Endothelial cell (in vitro differentiated cells): Measurements from ENCODE around the gene ABHD3. TPM values are rescaled to one million over a fixed set of nuclear protein-coding genes. Genes with fewer than 3 reads are reported as not detected.

ENCODE experiments used
- DNase-seq: peaks from one replicate; pipeline ENCODE4 v3.0.0; 2021; ENCODE audit warnings: low spot score
- H3K27ac Mint-ChIP-seq: one replicate; pipeline ENCODE4 v1.8.0; 2021; ENCODE audit warnings: mixed read lengths, inconsistent platforms; ENCODE audit not compliant: unreplicated experiment
- H3K27me3 Mint-ChIP-seq: one replicate; pipeline ENCODE4 v1.8.0; 2021; ENCODE audit warnings: mild to moderate bottlenecking, moderate library complexity, mixed read lengths, inconsistent platforms; ENCODE audit not compliant: unreplicated experiment
- H3K36me3 Mint-ChIP-seq: one replicate; pipeline ENCODE4 v1.8.0; 2021; ENCODE audit warnings: mild to moderate bottlenecking, low read depth, mixed read lengths, inconsistent platforms; ENCODE audit not compliant: unreplicated experiment
- H3K4me1 Mint-ChIP-seq: one replicate; pipeline ENCODE4 v1.8.0; 2021; ENCODE audit warnings: mild to moderate bottlenecking, mixed read lengths, inconsistent platforms; ENCODE audit not compliant: unreplicated experiment
- H3K4me3 Mint-ChIP-seq: one replicate; pipeline ENCODE4 v1.8.0; 2021; ENCODE audit warnings: mild to moderate bottlenecking, mixed read lengths, inconsistent platforms; ENCODE audit not compliant: unreplicated experiment
- H3K9me3 Mint-ChIP-seq: one replicate; pipeline ENCODE4 v1.8.0; 2021; ENCODE audit warnings: mixed read lengths, inconsistent platforms; ENCODE audit not compliant: unreplicated experiment
- total RNA-seq: library from RNA; stranded (reverse); fragmentation: NEBNext Ultra II Directional; extraction: Animal tissue kit (Norgen Biotek cat#: 25700); gene quantifications from one replicate; pipeline ENCODE4 v1.2.1, GENCODE V29; 2021; ENCODE audit not compliant: unreplicated experiment
- TF ChIP-seq, protein P1 (sequence below): fragments of 200-600 bp; sonication (generic); IDR thresholded peaks from one replicate; pipeline ENCODE4 v1.5.0; 2021; ENCODE audit warnings: antibody characterized with exemption; ENCODE audit not compliant: unreplicated experiment

The ABHD3 gene
- total RNA-seq, 1 donor from 2014 or later = 13.8 TPM

- H3K4me1 Mint-ChIP-seq = peaks cover 46% of the 10 kb centered on the region
- no peaks in the 10 kb centered on the region for H3K36me3 Mint-ChIP-seq
- H3K9me3 Mint-ChIP-seq = no peaks in the 10 kb centered on the region
Measured at GRCh38 chr18:21743166-21743832, 38.7 kb upstream of the ABHD3 start.

DNA sequence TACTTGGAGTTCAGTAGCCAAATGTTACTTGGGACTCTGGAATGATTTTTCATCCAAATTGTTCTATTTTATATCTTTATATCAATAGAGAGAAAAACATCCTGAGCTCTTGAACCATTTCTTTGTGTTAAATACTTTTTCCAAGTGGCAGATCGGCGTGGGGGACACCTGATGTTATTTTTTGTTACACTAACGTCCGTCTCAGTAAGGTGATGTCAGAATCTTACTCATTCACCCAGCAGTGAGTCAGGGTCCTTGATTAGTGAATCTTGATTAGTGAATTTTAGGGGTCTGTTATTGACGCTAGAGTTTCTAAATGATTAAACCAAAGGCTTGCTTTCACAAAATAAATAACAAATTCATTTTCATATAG lies 37.7 kb upstream of the ABHD3 start:
- DNase-seq = no peak
- Mint-ChIP-seq H3K36me3 (no peaks in the 10 kb centered on the region), H3K4me1 (peaks cover 41% of the 10 kb centered on the region)

More at GRCh38 chr18:21743166-21743832, 38.7 kb upstream of the ABHD3 start:
- Mint-ChIP-seq H3K4me3 (peak overlapping the region; percentile 77), H3K27me3 (peaks cover 6% of the 10 kb centered on the region), H3K27ac (peak overlapping the region; percentile 37)
- DNase-seq = no peak
- TF ChIP-seq, protein P1, sequence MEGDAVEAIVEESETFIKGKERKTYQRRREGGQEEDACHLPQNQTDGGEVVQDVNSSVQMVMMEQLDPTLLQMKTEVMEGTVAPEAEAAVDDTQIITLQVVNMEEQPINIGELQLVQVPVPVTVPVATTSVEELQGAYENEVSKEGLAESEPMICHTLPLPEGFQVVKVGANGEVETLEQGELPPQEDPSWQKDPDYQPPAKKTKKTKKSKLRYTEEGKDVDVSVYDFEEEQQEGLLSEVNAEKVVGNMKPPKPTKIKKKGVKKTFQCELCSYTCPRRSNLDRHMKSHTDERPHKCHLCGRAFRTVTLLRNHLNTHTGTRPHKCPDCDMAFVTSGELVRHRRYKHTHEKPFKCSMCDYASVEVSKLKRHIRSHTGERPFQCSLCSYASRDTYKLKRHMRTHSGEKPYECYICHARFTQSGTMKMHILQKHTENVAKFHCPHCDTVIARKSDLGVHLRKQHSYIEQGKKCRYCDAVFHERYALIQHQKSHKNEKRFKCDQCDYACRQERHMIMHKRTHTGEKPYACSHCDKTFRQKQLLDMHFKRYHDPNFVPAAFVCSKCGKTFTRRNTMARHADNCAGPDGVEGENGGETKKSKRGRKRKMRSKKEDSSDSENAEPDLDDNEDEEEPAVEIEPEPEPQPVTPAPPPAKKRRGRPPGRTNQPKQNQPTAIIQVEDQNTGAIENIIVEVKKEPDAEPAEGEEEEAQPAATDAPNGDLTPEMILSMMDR = no peak

DNA sequence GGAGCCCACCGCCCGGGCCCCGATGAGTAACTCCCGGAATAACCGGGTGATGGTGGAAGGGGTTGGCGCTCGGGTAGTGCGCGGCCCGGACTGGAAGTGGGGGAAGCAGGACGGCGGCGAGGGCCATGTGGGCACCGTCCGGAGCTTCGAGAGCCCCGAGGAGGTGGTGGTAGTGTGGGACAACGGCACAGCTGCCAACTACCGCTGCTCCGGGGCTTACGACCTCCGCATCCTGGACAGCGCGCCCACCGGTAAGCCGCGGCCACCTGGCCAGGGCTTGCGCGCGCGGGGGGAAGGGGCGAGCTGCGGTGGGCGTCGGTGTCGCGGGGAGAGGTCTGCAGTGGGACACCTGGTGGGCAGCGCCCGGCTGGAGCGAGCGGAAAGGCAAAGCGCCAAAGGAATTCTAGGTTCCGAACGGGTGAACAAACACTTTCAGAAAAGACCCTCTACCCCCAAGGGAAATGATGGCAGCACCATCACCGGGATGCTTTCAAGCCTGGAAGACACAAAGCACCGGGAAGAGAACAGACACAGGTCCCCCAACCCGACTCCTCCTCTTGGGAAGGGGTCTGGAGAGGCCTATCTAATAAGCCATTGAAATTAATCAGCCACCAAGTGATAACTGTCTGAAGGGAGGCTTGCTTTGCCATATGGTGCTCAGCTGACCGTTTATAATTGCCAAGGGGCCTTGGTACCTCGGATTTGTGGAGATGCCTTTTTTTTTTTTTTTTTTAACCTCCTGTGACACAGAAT lies 37.2 kb upstream of the ABHD3 start:
- DNase-seq = peak; percentile 44
- peak overlapping the region; percentile 95 for H3K4me3 Mint-ChIP-seq
- peak overlapping the region; percentile 64 for H3K27ac Mint-ChIP-seq
- H3K27me3 Mint-ChIP-seq = peaks cover 6% of the 10 kb centered on the region
- H3K4me1 Mint-ChIP-seq = peaks cover 36% of the 10 kb centered on the region
- H3K36me3 Mint-ChIP-seq = no peaks in the 10 kb centered on the region
- H3K9me3 Mint-ChIP-seq = no peaks in the 10 kb centered on the region
- TF ChIP-seq, protein P1 = no peak

More for the DNA sequence above, 37.7 kb upstream of the ABHD3 start:
- H3K4me3 Mint-ChIP-seq = peak overlapping the region; percentile 95
- H3K27ac Mint-ChIP-seq = peak overlapping the region; percentile 64
- H3K27me3 Mint-ChIP-seq = peaks cover 6% of the 10 kb centered on the region
- TF ChIP-seq, protein P1 = no peak
- no peaks in the 10 kb centered on the region for H3K9me3 Mint-ChIP-seq

DNA sequence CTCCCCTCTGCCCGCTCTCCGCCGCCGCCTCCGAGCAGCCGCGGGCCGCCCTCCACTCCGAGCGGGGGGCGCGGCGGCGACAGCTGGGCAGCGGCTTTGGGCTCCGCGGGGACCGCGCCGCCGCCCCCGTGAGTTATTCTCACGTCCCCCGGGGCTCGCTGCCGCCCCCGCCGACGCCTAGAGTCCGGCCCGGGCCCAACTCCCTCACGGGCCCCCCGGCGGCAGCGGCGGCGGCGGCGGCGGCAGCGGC lies 36.7 kb upstream of the ABHD3 start:
- Mint-ChIP-seq H3K9me3 (no peaks in the 10 kb centered on the region), H3K36me3 (peaks cover 4% of the 10 kb centered on the region), H3K27ac (no peak overlapping the region), H3K4me3 (no peak overlapping the region), H3K27me3 (peaks cover 6% of the 10 kb centered on the region), H3K4me1 (peaks cover 33% of the 10 kb centered on the region)
- no peak for DNase-seq
- TF ChIP-seq, protein P1 = no peak
